ENCODE data around the gene TFB2M.
A peak's percentile ranks its signal among the peaks of the same experiment; 100 is the strongest.

The TFB2M gene

GRCh38 chr1:246512230-246512629 lies 53.8 kb downstream of the TFB2M start:
- no peak for DNase-seq

GRCh38 chr1:246511203-246511602 lies 54.9 kb downstream of the TFB2M start:
- DNase-seq: no peak

- DNase-seq: no peak
Measured at GRCh38 chr1:246510147-246511030, 55.7 kb downstream of the TFB2M start.

GRCh38 chr1:246508897-246509688 lies 57.0 kb downstream of the TFB2M start:
- DNase-seq: no peak

- DNase-seq: peak; percentile 41
Measured at GRCh38 chr1:246506674-246507481, 59.2 kb downstream of the TFB2M start, which contains the start of gene SMYD3. Gene SMYD3, minus strand, starts transcription at chr1:246507279.

GRCh38 chr1:246506367-246506673 lies 59.7 kb downstream of the TFB2M start:
- no peak for DNase-seq

- no peak for DNase-seq
Measured at GRCh38 chr1:246503341-246503740, 62.7 kb downstream of the TFB2M start.

GRCh38 chr1:246497331-246497915 lies 68.6 kb downstream of the TFB2M start:
- peak; percentile 60 for DNase-seq

GRCh38 chr1:246492611-246493245 lies 73.3 kb downstream of the TFB2M start:
- DNase-seq: peak; percentile 43

- no peak for DNase-seq
Measured at GRCh38 chr1:246491551-246492053, 74.5 kb downstream of the TFB2M start.

Measured in SHP77 treated with DMSO at 0.1 percent for 48 hours (cell line).